GM19468 (cell line): ENCODE results near the gene HMGN3.

ENCODE experiments used
- ATAC-seq: cut with Tn5 transposase; IDR thresholded peaks from one replicate; pipeline ENCODE4 v1.9.1; 2021; ENCODE audit warnings: mild to moderate bottlenecking, moderate library complexity, moderate number of reproducible peaks; ENCODE audit not compliant: unreplicated experiment; ENCODE audit errors: extremely low read depth

Gene HMGN3

DNA sequence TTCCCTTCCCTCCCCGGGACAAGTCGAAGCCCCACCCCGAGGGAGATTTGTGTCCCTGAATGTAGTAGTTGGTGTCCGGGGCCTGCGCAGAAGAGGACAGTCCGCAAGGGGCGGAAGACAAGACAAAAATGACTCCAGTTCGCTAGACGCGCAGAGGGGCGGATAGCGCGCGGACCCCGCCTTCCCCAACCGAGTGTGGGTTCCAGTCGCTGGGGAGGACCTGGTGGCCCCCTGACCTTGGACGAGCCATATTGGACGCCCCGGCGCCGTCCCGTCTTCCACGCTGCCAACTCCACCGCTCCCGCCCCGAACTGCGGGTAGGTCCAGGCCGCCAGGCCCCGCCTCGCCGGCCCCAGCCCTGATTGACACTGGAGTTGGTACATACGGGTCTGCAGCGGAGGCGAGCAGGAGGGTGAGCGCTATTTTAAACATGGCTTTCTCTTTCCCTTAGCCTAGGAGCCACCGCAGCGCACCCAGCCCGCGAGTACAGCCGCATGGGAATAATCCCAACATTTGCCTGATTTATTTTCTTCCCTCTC, 802 bp downstream of the HMGN3 start:
- peak; percentile 48 for ATAC-seq

DNA sequence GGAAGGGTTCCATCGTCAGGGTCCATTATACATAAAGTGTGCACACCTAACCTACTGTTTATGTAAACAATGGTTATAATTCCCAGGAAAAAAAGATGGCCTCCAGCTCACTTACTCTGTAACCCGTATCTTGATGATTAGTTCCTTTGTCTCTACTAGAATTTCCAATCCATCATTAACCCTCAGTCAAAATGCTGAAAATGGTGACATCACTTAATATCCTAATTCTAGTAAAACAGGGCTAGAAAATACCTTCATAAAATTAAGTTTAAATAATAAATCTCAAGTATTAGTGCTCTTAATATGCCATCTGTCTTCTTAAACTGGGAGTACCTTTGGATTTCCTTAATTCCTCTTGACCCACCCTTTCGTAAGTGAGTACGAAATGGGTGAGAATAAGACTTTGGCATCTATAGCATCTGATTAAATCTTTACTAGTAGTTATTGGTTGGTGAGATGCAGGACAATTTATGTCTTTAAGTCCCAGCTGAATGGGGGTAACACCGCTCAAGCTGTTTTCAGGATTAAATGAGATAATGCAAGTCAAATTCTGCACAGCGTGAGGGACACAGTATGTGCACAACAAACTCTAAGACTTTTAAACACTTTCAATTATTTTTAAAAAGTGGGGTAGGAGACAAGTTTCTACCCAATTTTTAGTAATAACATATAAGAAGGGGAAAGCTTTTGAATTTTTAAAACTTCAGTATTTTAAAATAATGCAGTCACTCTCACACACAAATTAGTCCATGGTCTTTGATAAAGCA, 1.6 kb downstream of the HMGN3 start:
- ATAC-seq = no peak

DNA sequence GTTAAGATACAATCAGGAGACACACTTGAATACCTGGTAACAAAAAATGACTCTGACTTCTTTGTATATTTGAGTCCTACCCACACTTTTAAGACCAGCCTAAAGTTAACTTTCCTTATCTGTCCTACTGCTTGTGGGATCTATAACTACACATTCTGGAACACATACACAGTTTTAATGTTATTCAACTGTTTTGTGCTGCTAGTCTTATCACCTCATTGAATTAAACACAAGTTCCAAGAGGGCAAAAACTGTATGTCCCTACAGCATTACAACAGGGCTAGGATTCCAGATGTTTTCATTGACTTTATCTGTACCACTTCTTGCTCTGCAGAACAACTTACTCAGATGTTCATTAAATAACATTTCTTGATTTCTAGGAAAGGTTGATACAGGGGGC, 2.8 kb downstream of the HMGN3 start:
- no peak for ATAC-seq

DNA sequence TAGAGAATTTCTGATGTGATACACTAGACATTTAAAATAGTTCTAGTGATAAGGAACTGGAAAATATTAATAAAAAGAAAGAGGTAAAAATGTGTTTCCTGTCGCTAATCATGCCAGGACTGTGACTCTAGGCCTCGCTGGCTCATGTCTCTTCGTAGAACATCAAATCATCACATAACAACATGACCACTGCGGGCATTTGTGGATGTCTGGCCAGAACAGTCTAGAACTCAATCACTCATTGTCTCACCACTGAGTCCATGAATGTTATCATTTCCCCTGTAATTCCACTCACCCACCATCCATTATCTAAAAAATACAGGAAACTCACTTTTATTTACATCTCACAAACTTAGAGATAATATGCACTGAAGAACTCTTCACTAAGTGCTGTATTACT, 3.4 kb downstream of the HMGN3 start:
- no peak for ATAC-seq

DNA sequence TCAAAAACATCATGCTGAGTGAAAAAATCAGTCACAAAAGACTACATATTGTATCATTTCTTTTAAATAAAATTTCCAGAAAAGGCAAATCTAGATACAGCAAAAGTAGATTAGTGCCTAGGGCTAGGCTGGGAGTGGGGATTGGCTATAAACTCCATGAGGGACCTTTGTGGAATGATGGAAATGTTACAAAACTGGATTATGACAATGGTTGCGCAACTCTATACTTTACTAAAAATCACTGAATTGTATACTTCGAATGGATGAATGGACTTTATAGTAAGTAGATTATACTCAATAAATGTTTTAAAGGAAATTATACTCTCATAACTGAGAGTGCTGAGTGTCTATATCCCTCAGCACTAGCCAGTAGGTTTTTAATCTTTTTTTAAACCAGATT, 4.3 kb downstream of the HMGN3 start:
- no peak for ATAC-seq

DNA sequence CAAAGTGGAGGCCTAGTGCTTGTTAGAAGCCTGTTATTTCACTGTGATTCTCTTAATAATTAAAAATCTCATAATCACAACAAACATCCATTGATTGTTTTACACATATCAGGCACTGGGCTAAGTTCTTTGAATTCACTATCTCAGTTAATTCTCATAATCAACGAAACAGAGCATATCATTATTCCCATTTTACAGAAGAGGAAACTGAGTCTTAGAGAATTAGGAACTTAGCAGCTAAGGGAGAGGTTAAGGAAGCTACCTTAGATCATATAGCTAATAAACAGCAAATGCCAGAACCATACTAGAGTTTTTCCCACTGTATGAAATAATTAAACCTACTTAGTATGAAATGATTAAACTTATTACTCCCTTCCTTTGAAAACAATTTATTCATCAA, 7.0 kb downstream of the HMGN3 start:
- ATAC-seq = no peak

DNA sequence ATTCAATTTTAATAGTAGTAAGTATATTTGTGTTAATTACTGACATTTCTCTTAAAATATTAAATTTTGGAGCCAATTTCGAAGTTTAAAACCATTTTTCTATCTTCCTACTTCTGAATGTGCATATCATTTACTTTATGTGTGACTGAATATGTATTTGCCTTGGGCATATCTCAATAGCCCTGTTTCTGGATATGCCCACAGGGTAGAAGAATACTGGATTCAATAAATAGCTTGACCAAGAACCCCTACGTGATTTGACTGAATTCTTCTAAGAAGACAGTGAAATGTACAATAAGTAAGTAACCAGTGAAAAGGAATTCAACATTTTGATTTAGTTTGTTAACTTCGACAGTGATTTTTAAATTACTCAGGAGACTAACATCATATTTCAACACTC, 7.8 kb downstream of the HMGN3 start:
- ATAC-seq = no peak

DNA sequence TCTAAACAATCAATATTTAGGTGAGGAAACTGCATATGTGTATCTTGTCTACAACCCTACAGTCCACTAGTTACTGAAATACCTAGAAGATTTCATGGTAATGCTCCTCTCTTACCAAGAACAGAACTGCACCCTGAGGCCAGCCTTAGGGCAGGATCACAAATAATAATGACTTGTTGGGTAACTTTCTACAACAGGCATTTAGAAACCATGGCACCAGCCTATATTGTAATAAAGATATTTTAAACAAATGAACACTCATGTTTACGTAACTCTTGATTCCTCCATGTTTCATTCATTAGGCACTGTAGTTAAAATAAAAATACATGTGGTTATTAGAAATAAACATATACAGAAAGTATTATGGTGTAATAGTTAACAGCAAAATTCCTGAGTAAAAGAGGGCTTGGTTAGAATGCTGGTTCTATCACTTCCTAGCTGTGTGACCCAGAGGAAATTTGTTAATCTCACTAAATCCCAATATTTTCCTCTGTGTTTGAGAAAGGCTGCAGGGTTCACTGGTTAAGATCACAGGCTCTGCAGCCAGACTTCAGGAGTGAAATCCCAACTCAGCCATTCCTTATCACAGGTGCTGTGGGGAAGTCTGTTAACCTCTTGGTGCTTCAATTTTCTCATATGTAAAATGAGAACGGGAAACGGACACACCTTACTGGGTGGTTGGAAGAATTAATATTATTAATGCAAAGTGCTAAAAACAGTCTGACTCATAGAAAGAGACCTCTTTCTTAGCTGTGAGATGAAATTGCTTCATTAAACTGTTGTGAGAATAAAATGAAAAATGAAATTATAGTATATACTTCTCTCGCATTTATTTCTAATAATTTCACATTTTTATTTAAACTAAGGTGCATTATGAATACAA, 8.5 kb downstream of the HMGN3 start:
- ATAC-seq = no peak

DNA sequence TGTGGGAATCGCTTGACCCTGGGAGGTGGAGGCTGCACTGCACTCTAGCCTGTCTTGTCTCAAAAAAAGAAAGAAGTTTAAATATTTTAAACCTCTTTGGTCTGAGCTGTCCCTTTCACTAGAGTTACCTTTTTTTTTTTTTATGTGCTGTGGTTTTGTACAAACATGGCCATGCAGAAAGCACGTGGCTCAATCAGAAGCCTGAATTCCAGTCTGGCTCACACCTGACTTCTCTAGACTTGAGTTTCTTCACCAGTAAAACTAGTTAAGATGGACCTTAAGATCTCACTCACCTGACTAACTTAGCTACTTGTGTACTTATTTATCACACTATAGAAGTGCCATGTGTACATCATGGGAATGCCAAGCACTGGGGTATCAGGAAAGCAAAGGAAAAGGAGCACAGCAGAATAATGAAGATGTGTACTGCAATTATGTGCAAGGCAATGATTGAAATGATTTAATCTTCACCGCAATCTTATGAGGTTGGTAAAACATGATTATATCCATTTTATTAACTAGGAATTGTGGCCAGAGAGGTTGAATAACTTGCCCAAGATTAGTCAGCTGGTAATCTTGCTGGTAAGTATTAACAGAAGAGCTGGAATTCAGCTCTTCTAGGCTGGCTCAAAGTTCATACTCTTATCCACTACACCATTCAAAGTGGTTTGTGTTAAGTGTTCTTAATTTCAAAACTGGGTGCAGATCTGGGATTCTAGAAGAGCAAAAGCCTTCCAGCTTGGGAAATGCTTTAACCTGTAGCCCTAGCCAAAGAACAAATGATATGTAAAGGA, 10.7 kb downstream of the HMGN3 start:
- ATAC-seq = no peak

DNA sequence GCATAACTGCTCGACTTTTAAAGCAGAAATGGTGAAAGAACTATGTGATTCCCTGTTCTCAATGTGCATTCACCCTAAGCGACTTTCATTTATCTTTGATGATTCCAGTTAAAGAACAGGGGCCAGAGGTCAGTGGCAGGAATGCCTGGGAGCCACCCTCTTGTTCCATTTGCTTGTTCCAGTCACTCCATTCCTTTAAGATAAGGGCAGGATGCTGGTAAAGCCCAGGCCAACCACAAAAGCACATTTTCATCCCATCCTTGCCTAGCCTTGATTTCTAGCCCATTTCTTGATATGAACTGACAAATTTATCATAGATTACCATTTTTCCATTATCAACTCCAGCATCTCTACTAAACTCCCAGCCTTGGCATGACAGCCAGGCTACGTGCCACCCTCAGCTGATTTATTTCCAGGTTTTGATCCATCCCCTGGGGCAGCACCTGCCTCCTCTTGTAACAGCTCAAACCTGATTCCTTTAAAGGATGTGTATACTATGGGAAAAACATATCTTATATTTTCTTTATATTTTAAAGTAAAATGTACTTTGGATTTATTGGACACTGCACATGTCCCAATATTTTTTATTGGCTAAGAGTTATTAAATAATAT, 19.2 kb downstream of the HMGN3 start:
- ATAC-seq = no peak

DNA sequence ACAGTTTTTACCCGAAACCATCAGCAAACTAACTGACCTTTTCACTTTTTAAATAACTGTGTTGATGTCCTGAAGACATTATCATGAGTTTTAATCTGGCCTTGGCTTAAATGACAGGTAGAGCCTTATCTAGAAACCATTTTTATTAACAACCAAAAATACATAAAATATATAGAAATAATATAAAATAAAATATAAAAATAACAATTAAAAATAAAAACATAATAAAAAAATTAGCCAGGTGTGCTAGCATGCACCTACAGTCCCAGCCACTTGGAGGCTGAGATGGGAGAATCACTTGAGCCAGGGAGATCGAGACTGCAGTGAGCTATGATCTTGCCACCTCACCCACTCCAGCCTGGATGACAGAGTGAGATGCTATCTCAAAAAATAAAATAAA, 21.6 kb downstream of the HMGN3 start:
- ATAC-seq = no peak

DNA sequence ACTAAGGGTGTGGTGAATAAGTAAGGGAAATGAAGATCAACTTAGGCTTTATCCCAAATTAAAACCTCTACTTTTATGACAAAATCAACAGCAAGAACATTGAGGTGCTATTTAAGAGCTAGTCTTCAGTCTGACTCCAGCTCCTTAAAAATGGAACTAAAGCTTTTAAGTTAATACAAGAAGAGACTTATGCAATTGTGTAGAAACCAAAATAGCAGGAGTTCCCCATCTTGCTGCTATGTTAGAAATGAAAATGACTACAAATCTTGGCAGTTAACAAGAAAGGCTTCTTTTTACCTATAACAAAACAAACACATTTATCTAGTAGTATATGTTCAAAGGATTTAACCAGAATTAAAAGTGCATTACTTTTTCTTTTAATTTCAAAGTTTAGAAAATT, 25.7 kb downstream of the HMGN3 start:
- no peak for ATAC-seq

DNA sequence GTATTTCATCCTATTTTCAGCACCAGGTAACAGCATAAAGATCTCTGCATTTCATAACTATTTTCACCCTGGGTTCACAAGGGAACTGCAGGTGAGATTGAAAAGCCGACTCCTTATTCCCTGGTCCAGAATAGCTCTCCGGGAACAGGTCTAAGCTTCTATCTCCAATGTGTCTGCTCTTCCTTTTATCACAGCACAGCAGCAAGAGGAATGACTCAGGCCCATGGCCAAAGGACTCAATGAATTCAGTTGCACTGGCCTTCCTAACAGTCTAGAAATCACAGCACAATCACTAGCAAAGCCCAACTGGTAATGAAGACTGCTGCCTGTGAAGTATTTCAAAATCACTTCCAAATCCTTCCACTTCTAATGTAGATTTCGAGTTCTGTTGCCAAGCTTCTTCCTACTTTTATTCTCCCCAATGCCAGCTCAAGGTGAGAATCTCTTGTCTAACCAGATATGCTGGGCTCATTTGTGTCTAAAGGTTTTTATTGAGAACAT, 30.7 kb downstream of the HMGN3 start:
- ATAC-seq = no peak

DNA sequence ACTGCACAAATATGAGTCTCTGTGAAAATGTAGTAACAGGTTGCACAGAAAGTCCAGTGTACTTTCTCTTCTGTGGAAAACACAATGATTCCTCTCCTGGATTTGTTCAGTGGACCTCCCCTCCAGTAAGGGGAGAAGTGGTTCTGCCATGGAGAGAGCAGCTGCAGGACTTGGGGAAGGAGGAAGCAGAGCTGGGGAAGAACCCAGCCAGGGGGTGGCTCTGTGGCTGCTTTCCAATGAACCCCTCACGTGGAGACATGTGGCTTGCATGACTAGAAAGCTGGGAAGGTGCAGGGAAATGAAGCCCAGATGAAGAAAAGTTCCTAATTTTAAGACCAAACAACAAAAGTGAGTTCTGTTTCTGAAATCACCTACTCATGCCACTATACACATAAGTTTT, 31.9 kb downstream of the HMGN3 start:
- no peak for ATAC-seq

DNA sequence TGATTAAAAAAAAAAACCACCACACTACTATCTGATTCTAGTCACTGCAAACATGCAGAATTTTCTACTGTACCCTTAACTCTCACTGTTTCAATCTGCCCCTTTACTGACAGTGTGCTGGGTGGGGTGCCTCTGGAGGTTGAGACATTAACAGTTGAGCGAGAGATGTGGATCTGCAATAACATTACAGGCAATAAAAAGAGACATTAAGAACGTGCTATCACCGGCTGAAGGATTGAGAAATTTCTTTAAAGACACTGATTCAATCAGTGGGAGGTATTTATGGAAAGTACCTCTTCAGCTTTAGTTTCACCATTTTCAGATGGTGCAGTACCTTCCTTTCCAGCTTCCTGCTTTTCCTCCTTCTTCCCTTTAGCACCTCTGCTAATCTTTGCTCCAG, 32.5 kb downstream of the HMGN3 start:
- ATAC-seq = no peak

DNA sequence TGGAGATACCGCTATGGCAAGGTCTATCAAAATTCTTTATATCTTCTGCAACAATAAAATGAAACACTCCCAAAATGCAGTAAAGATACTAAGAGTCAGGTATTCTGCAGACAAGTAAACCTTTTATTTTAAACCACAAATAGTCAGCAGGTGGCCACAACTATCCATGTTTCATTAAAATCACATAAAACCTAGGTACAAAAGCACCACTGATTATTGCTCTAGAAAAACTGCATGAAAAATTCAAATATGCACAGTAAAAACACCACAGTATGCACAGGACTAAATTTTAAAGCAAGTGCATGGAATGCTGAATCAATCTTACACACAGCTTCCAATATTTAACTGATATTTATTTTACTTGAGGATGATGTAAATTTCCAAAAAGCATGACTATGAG, 33.3 kb downstream of the HMGN3 start:
- no peak for ATAC-seq

DNA sequence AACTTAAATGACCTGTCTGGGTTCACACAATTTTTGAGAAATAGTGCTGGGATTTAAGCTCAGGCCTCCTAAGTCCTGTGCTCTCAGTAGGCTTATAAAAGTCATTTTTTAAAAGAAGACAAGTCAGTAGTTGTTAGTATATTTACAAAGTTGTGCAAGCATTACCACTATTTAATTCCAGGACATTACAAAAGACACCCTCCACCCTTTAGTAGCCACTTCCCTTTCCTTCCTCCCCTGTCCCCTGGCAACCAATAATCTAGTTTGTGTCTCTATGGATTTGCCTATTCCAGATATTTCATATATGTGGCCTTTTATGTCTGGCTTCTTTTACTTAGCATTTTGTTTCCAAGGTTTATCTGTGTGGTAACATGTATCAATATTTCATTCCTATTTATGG, 37.6 kb downstream of the HMGN3 start:
- ATAC-seq = no peak

DNA sequence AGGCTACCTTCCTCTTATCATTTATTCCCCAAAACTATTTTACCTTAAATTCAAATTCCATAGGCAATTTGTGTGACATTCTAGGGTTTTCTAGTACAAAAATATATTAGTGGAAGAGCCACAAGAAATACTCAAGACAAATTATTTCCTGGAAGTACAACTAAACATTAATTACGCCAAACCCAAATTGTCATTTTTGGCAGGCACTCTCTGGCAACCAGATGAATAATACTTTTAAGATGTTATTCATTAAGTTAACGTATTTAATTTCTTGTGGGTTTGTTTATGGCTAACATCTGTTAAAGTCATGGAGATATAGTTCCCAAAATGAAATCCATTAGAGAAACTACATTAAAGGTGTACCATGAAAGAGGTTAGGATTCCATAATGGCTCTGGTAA, 40.5 kb downstream of the HMGN3 start:
- ATAC-seq = no peak

DNA sequence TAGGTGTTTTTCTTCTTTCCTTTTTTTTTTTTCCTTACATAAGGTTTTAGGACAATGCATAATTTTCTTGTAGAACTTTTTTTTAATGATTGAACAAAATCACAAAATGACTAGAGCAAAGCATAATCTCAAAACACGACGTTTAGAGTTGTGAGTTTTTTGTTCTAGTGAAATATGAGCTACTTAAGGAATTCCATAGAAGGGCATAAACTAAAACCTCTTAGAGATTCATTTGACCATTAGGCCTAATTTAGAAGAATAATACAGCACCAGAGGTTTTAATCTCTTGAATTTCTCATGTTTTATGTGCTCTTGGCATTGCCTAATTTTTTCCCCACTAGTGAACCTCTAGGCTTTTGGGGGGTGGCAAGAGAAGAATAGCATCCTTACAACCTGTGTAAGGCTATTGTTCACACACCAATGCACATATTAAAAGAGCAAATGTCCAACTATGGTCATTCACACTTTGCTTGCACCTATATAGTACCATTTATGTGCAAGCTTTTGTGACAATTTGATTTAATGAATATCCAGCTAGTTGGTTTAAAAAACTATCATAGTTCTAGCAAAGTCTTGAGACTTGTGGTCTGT, 44.6 kb downstream of the HMGN3 start:
- ATAC-seq = no peak
